Measurements from ENCODE around the gene ZER1. TPM values are rescaled to one million over a fixed set of nuclear protein-coding genes. Genes with fewer than 3 reads are reported as not detected.
"Not testable (repeated sequence)": the region's sequence is repeated elsewhere in the genome, so short reads cannot be mapped to it uniquely, and the experiment has no call there.

Gene ZER1
- total and polyA plus RNA-seq, 5 experiments from 2014 or later = 34.7 to 50.3 (median 46.9) TPM

DNA sequence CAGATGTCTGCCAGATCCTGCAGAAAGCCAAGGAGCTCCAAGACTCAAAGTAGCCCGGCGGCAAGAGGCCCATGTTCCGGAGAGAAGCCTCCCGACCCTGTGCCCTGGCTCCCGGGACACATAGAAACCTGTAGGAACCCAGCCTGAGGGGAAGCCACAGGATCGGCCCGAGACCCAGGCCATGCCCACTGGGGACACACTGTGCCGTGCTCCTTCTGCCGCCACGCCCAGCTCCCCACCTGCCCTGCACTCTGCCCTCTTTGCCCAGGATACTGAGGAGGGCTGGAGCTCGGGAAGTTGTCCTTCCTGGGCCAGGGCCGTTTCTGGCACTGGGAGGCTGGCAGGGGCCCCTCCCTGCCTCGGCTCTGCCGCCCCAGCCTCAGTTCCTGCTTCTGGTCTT, 36.1 kb upstream of the ZER1 start:
- peaks cover 0 to 38% (median 9%) of the 10 kb centered on the region in 3 donors for H3K36me3 Mint-ChIP-seq
- H3K27me3 Mint-ChIP-seq = no peaks in the 10 kb centered on the region
- ATAC-seq = no peak

DNA sequence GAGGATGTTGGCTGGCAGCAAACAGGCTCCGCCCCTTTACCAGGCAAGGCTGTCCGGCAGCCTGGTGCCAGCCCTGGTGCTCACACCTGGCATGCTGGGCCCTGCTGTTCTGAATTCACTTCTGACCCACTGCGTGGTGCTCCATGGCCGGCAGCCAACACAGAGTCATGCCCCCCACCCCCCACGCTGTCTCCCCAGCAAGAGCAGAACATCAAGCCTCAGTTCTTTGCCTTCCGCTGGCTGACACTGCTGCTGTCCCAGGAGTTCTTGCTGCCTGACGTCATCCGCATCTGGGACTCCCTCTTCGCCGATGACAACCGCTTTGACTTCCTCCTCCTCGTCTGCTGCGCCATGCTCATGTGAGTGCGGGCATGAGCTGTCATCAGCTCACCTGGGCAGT, 33.9 kb upstream of the ZER1 start:
- POLR2A ChIA-PET = interaction anchor here (0.9 kb wide), 1 partner anchor 10 kb away, joined by 3 read pairs; no protein-coding TSS in a partner anchor
- no peak overlapping the region for H3K4me3 Mint-ChIP-seq
- H3K36me3 Mint-ChIP-seq = peaks cover 0 to 57% (median 9%) of the 10 kb centered on the region in 3 donors
- H3K27ac Mint-ChIP-seq = peak overlapping the region in 2 of 10 donors; percentile 67 to 85
- no peaks in the 10 kb centered on the region for H3K27me3 Mint-ChIP-seq
- peaks cover 0 to 2% (median 0%) of the 10 kb centered on the region in 4 donors for H3K4me1 Mint-ChIP-seq
- ATAC-seq (no peak), DNase-seq (no peak)
- no peaks in the 10 kb centered on the region for H3K9me3 Mint-ChIP-seq

More for the DNA sequence above, 36.1 kb upstream of the ZER1 start:
- H3K27ac Mint-ChIP-seq = no peak overlapping the region
- H3K4me3 Mint-ChIP-seq = no peak overlapping the region
- H3K9me3 Mint-ChIP-seq = no peaks in the 10 kb centered on the region
- DNase-seq = no peak
- POLR2A ChIA-PET = no interaction called here
- peaks cover 0 to 2% (median 0%) of the 10 kb centered on the region in 4 donors for H3K4me1 Mint-ChIP-seq

DNA sequence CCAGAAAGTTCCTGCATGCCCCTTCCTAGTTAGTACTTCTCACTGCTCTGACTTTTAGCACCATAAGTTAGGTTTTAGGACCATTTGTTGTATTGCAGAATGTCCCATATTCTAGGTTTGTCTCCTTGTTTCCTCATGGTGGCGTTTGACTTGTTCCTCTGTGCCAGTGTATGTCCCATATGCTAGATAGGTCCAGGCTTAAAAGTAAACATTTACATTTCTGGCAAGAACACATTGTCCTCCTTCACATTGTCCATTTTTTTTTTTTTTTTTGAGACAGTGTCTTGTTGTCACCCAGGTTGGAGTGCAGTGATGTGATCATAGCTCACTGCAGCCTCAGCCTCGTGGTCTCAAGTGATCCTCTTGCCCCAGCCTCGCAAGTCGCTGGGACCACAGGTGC, 30.8 kb upstream of the ZER1 start:
- ATAC-seq (no peak), DNase-seq (no peak)
- no peak overlapping the region for H3K4me3 Mint-ChIP-seq
- POLR2A ChIA-PET = no interaction called here
- no peaks in the 10 kb centered on the region for H3K9me3 Mint-ChIP-seq
- H3K27me3 Mint-ChIP-seq = no peaks in the 10 kb centered on the region
- no peaks in the 10 kb centered on the region for H3K4me1 Mint-ChIP-seq
- H3K27ac Mint-ChIP-seq = peak overlapping the region in 1 of 10 donors; percentile 62
- H3K36me3 Mint-ChIP-seq = peaks cover 0 to 80% (median 17%) of the 10 kb centered on the region in 3 donors

- Mint-ChIP-seq H3K4me3 (no peak overlapping the region), H3K36me3 (peaks cover 0 to 89% (median 11%) of the 10 kb centered on the region in 3 donors), H3K4me1 (no peaks in the 10 kb centered on the region), H3K9me3 (no peaks in the 10 kb centered on the region), H3K27me3 (no peaks in the 10 kb centered on the region), H3K27ac (peak overlapping the region in 1 of 10 donors; percentile 52)
- ATAC-seq (no peak), DNase-seq (no peak)
- POLR2A ChIA-PET = no interaction called here
Measured at GRCh38 chr9:128800061-128800460, 28.3 kb upstream of the ZER1 start.

DNA sequence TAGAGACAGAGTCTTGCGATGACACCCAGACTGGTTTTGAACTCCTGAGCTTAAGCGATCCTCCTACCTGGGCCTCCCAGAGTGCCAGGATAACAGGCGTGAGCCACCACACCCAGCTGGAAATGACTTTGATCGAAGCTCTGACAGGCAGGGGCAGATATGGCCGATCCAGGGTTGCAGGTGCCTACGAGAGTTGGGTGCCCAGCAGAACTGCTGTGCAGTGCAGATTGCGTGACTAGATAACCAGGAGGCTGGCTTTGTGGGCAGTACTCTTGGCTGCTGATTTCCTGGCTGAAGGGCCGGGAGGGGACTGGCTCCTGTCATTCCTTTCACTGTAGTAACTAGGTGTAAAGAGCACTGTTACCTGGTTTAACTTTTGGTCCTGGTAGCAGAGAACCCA, 27.2 kb upstream of the ZER1 start:
- no peaks in the 10 kb centered on the region for H3K9me3 Mint-ChIP-seq
- H3K4me1 Mint-ChIP-seq = peaks cover 0 to 2% (median 1%) of the 10 kb centered on the region in 4 donors
- ATAC-seq (no peak), DNase-seq (no peak)
- H3K27ac Mint-ChIP-seq = no peak overlapping the region
- no peaks in the 10 kb centered on the region for H3K27me3 Mint-ChIP-seq
- no peak overlapping the region for H3K4me3 Mint-ChIP-seq
- POLR2A ChIA-PET = no interaction called here
- H3K36me3 Mint-ChIP-seq = peaks cover 0 to 91% (median 11%) of the 10 kb centered on the region in 3 donors

- H3K27me3 Mint-ChIP-seq, DNase-seq, ATAC-seq, H3K4me3 Mint-ChIP-seq, H3K9me3 Mint-ChIP-seq: not testable (repeated sequence)
- Mint-ChIP-seq H3K4me1 (peaks cover 0 to 19% (median 5%) of the 10 kb centered on the region in 4 donors), H3K36me3 (peaks cover 0 to 88% (median 6%) of the 10 kb centered on the region in 3 donors), H3K27ac (peak overlapping the region in 1 of 10 donors; percentile 21)
- POLR2A ChIA-PET = interaction anchor here (0.7 kb wide), 2 partner anchors 106 to 331 kb away, joined by 3 to 4 read pairs; partner anchors contain the start of gene SET
Measured at GRCh38 chr9:128794961-128795360, 23.2 kb upstream of the ZER1 start.

GRCh38 chr9:128792978-128793686, 21.4 kb upstream of the ZER1 start:
- Mint-ChIP-seq H3K27me3 (no peaks in the 10 kb centered on the region), H3K4me3 (no peak overlapping the region), H3K27ac (peak overlapping the region in 5 of 10 donors; percentile 22 to 81 (median 40)), H3K4me1 (peaks cover 5 to 30% (median 12%) of the 10 kb centered on the region in 4 donors), H3K9me3 (no peaks in the 10 kb centered on the region), H3K36me3 (peaks cover 0 to 74% (median 2%) of the 10 kb centered on the region in 3 donors)
- POLR2A ChIA-PET = no interaction called here
- DNase-seq = no peak
- ATAC-seq = no peak

DNA sequence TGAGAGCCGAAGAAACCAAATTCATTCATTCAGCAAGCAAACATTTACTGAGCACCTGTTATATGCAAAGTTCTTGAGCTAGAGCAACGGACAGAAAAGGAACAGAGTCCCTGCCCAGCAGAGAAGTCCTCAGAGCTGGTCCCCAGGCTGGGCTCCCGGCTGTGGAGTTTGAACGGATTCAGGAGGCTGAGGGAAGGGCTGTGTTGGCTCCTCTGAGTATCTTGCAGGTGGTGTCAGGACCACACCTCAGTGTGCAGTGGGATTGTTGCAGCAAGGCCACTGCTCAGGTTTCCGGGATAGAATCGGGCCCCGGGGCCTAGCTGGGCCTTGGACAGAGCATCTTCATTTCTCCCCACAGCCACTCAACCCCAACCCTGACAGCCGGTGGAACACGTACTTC, 20.4 kb upstream of the ZER1 start:
- POLR2A ChIA-PET = interaction anchor here (0.6 to 1.1 kb wide), 2 partner anchors 38 to 103 kb away, joined by 4 to 6 read pairs; partner anchors contain the start of gene SPOUT1
- no peak overlapping the region for H3K4me3 Mint-ChIP-seq
- H3K36me3 Mint-ChIP-seq = peaks cover 0 to 64% (median 0%) of the 10 kb centered on the region in 3 donors
- ATAC-seq (no peak), DNase-seq (no peak)
- peak overlapping the region in 1 of 10 donors; percentile 41 for H3K27ac Mint-ChIP-seq
- peaks cover 0 to 1% (median 0%) of the 10 kb centered on the region in 5 donors for H3K27me3 Mint-ChIP-seq
- H3K9me3 Mint-ChIP-seq = no peaks in the 10 kb centered on the region
- H3K4me1 Mint-ChIP-seq = peaks cover 7 to 36% (median 19%) of the 10 kb centered on the region in 4 donors

DNA sequence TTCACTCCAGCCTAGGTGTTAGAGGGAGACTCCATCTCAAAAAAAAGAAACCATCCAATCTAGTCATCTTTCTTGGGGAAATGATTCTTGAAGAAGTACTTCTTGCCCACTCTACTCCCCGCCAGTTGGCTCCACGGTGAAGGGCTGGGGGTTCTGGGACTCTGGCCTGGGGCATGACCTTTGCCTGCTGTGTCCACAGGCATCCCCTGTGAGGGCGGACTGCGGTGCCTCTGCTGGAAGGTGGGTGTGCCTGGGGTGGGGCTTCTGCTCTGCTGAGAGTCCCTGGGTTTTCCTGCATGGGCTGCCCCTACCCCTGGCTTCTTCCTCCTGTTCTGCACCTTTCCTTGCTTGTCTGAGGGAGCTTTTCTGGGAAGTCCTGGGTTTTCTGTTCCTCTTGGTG, 18.8 kb upstream of the ZER1 start:
- POLR2A ChIA-PET = interaction anchor here (0.5 kb wide), 1 partner anchor 143 kb away, joined by 4 read pairs; no protein-coding TSS in a partner anchor
- Mint-ChIP-seq H3K4me1 (peaks cover 11 to 36% (median 25%) of the 10 kb centered on the region in 4 donors), H3K27ac (peak overlapping the region in 1 of 10 donors; percentile 43), H3K27me3 (peaks cover 0 to 1% (median 0%) of the 10 kb centered on the region in 5 donors), H3K36me3 (peaks cover 0 to 50% (median 0%) of the 10 kb centered on the region in 3 donors), H3K9me3 (no peaks in the 10 kb centered on the region), H3K4me3 (no peak overlapping the region)
- no peak for ATAC-seq
- no peak for DNase-seq

DNA sequence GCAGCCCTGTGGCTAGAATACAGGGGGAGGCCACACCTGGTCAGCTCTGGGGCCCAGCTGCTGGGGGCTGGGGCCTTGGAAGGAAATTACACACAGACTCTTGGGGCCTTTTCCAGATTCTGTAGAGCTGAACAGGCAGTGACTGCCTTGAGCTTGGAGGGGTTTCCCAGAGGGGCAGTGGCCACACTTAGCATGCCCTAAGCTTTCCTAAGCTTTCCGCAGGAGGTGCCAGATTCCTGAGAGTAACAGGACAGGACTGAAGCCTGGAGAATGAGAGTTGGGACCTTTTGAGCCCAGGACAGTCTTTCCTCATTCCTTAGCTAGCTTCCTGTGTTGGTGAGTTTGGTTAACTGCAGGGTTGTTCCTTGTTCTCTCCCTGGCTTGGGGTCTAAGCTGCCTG, 16.7 kb upstream of the ZER1 start:
- DNase-seq = no peak
- Mint-ChIP-seq H3K4me3 (peak overlapping the region; percentile 91 to 98 (median 94)), H3K27me3 (peaks cover 0 to 1% (median 0%) of the 10 kb centered on the region in 5 donors), H3K27ac (peak overlapping the region in 8 of 10 donors; percentile 91 to 99 (median 97)), H3K9me3 (no peaks in the 10 kb centered on the region), H3K4me1 (peaks cover 9 to 32% (median 22%) of the 10 kb centered on the region in 4 donors), H3K36me3 (peaks cover 0 to 32% (median 0%) of the 10 kb centered on the region in 3 donors)
- no peak for ATAC-seq
- POLR2A ChIA-PET = interaction anchor here (0.6 to 7.4 kb wide), 7 partner anchors 16 to 1288 kb away, joined by 3 to 50 read pairs (median 6); partner anchors contain the start of genes ENDOG, SPOUT1, SPTAN1 and ZER1

DNA sequence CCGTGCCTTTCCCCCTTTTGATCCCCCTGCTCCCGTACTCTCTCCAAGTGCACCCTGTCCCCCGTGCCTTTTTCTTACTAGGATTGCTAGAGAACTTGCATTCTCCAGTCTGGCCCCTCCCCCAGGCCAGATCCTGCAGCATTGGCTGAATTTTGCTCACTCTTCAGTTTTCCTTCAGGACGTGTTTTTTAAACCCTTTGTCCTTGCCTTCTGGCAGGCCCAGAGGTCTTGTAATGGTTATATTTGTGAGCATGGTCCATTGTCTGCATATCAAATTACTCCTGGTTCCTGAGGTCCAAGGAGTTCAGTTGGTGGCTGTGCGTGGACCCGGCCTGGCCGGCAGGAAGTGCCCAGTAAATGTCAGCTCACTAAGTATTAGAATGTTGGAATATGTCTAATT, 15.9 kb upstream of the ZER1 start:
- H3K4me1 Mint-ChIP-seq = peaks cover 6 to 28% (median 22%) of the 10 kb centered on the region in 4 donors
- H3K27ac Mint-ChIP-seq = peak overlapping the region; percentile 88 to 99 (median 97)
- ATAC-seq (no peak), DNase-seq (peak in 1 of 10 donors; percentile 9)
- POLR2A ChIA-PET = interaction anchor here (0.5 to 7.4 kb wide), 6 partner anchors 16 to 426 kb away, joined by 3 to 50 read pairs (median 6); partner anchors contain the start of genes ENDOG, ZDHHC12 and ZER1
- H3K36me3 Mint-ChIP-seq = peaks cover 0 to 24% (median 0%) of the 10 kb centered on the region in 3 donors
- no peaks in the 10 kb centered on the region for H3K9me3 Mint-ChIP-seq
- H3K27me3 Mint-ChIP-seq = peaks cover 0 to 1% (median 0%) of the 10 kb centered on the region in 5 donors
- H3K4me3 Mint-ChIP-seq = peak overlapping the region; percentile 91 to 98 (median 94)

DNA sequence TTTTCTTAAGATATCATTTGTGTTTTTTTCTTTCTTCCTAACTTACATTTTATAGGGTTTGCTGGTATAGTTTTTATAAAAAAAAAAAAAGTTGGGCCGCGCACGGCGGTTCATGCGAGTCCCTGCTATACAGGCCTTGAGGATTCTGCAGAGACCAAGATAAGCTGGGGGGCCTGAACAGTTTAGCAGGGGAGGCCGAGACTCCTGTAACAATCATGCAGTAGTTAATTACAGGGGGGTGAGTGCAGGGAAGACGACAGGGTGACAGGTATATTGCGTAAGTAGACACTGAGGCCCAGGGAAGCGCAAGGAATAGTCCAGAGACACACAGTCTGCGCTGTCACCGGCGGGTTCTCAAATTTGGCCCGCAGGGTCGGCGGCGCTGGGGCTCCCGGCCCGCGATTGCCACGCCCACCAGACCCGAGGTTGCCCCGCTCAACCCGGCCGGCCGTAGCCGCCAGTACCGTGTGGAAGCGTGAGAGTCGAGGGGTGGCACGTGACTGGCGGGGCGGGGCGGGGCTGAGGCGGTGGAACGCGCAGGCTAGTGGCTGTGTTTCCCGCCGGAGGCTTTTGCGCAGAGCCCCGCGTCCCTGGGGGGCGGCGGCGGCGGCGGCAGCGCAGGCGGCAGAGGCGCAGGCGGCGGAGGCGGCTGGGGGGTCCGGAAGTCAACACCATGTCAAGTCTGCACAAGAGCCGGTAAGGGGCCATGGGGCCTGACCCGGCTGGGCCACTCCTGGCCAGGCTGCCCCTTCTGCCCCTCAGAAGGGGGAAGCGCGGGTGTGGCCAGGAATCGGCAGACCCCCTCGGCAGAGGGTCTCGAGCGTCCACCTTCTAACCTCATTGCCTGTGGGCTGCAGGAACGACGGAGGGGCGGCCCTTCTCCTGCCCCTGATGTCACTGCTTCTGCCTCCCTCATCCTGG, 15.2 kb upstream of the ZER1 start, which contains the start of gene TBC1D13:
TSS of gene TBC1D13 (plus strand) at position 573 of the 921 bp plus-strand sequence. CDS start at position 674, 101 bp downstream.
- H3K9me3 Mint-ChIP-seq = no peaks in the 10 kb centered on the region
- H3K4me1 Mint-ChIP-seq = peaks cover 6 to 27% (median 23%) of the 10 kb centered on the region in 4 donors
- ATAC-seq = peak; percentile 94 to 96
- POLR2A ChIA-PET = interaction anchor here (0.7 to 7.4 kb wide), 8 partner anchors 12 to 646 kb away, joined by 3 to 50 read pairs (median 3); partner anchors contain the start of genes ZDHHC12 and ZER1
- H3K4me3 Mint-ChIP-seq = peak within 1 kb of the TSS; percentile 91 to 98 (median 94)
- peaks cover 0 to 19% (median 0%) of the 10 kb centered on the region in 3 donors for H3K36me3 Mint-ChIP-seq
- DNase-seq = peak; percentile 87 to 95 (median 92)
- peaks cover 0 to 1% (median 0%) of the 10 kb centered on the region in 5 donors for H3K27me3 Mint-ChIP-seq
- H3K27ac Mint-ChIP-seq = peak within 1 kb of the TSS; percentile 91 to 99 (median 97)

Measured in naive thymus-derived CD8-positive, alpha-beta T cell (primary cell).